ENCODE measurements around the gene AHI1. TPM values are rescaled to one million over a fixed set of nuclear protein-coding genes. Genes with fewer than 3 reads are reported as not detected.

Gene AHI1
- total RNA-seq, 1 experiment from 2014 or later: 11.3 TPM

- no peak for TF ChIP-seq CTCF (IDR thresholded peaks at IDR 0.05; ENCODE audit: insufficient read depth in 1 of 2, low read depth in 1 of 2, low read length in 1 of 2, severe bottlenecking in 1 of 2, unreplicated experiment in 1 of 2)
- H3K9me3 Mint-ChIP-seq (ENCODE audit: unreplicated experiment): peaks cover 30% of the 10 kb centered on the region
- Histone ChIP-seq H3K27me3 (replicated peaks; ENCODE audit: control insufficient read depth, insufficient read depth, low read length) (no peaks in the 10 kb centered on the region), H3K36me3 (ENCODE audit: control insufficient read depth, insufficient read depth, low read length) (no peaks in the 10 kb centered on the region), H3K4me1 (no peaks in the 10 kb centered on the region), H3K9me3 (peaks cover 9% of the 10 kb centered on the region; the same call in 1 of the 2 replicates), H3K4me3 (ENCODE audit: low read depth, low read length) (no peak overlapping the region)
- H3K4me3 Mint-ChIP-seq (ENCODE audit: unreplicated experiment): no peak overlapping the region
- no peak for DNase-seq
- no peaks in the 10 kb centered on the region for H3K4me1 Mint-ChIP-seq (ENCODE audit: low read depth, unreplicated experiment)
- BruUV-seq (replicated peaks): no TSS peak
- peaks cover 15% of the 10 kb centered on the region for H3K36me3 Mint-ChIP-seq (ENCODE audit: insufficient read depth, unreplicated experiment)
- no peaks in the 10 kb centered on the region for H3K27me3 Mint-ChIP-seq (ENCODE audit: insufficient read depth, unreplicated experiment)
- ChIA-PET POLR2A (no interaction called here), CTCF (interaction anchor here (0.9 kb wide), 1 partner anchor 434 kb away, joined by 3 read pairs; no protein-coding TSS in a partner anchor)
- intact Hi-C loops (cut with micrococcal nuclease; ENCODE audit: unreplicated experiment): no loop called here
- no peak overlapping the region for H3K27ac Mint-ChIP-seq (ENCODE audit: unreplicated experiment)
Observed at GRCh38 chr6:135475292-135475886, 22.2 kb downstream of the AHI1 start.

GRCh38 chr6:135474362-135474761 is 23.2 kb downstream of the AHI1 start:
- Histone ChIP-seq H3K27me3 (replicated peaks; ENCODE audit: control insufficient read depth, insufficient read depth, low read length) (no peaks in the 10 kb centered on the region), H3K4me3 (ENCODE audit: low read depth, low read length) (no peak overlapping the region), H3K36me3 (ENCODE audit: control insufficient read depth, insufficient read depth, low read length) (no peaks in the 10 kb centered on the region), H3K9me3 (0 out of 2 replicates have a peak, but pooled peaks cover 3% of the 10 kb centered on the region), H3K4me1 (no peaks in the 10 kb centered on the region)
- H3K4me1 Mint-ChIP-seq (ENCODE audit: low read depth, unreplicated experiment): no peaks in the 10 kb centered on the region
- BruUV-seq (replicated peaks): no TSS peak
- no peak for DNase-seq
- intact Hi-C loops (cut with micrococcal nuclease; ENCODE audit: unreplicated experiment): no loop called here
- H3K27me3 Mint-ChIP-seq (ENCODE audit: insufficient read depth, unreplicated experiment): no peaks in the 10 kb centered on the region
- POLR2A ChIA-PET: no interaction called here
- H3K9me3 Mint-ChIP-seq (ENCODE audit: unreplicated experiment): peaks cover 22% of the 10 kb centered on the region
- H3K4me3 Mint-ChIP-seq (ENCODE audit: unreplicated experiment): no peak overlapping the region
- H3K36me3 Mint-ChIP-seq (ENCODE audit: insufficient read depth, unreplicated experiment): peaks cover 11% of the 10 kb centered on the region
- H3K27ac Mint-ChIP-seq (ENCODE audit: unreplicated experiment): no peak overlapping the region
- CTCF ChIA-PET: no interaction called here
- no peak for TF ChIP-seq CTCF (IDR thresholded peaks at IDR 0.05; ENCODE audit: insufficient read depth in 1 of 2, low read depth in 1 of 2, low read length in 1 of 2, severe bottlenecking in 1 of 2, unreplicated experiment in 1 of 2)

- H3K36me3 ChIP-seq (ENCODE audit: control insufficient read depth, insufficient read depth, low read length): no peaks in the 10 kb centered on the region
- no peaks in the 10 kb centered on the region for H3K27me3 ChIP-seq (replicated peaks; ENCODE audit: control insufficient read depth, insufficient read depth, low read length)
- Mint-ChIP-seq H3K4me1 (ENCODE audit: low read depth, unreplicated experiment) (no peaks in the 10 kb centered on the region), H3K9me3 (ENCODE audit: unreplicated experiment) (no peaks in the 10 kb centered on the region), H3K36me3 (ENCODE audit: insufficient read depth, unreplicated experiment) (no peaks in the 10 kb centered on the region), H3K4me3 (ENCODE audit: unreplicated experiment) (no peak overlapping the region), H3K27ac (ENCODE audit: unreplicated experiment) (no peak overlapping the region), H3K27me3 (ENCODE audit: insufficient read depth, unreplicated experiment) (no peaks in the 10 kb centered on the region)
- POLR2A ChIA-PET: no interaction called here
- BruUV-seq (replicated peaks): no TSS peak
- no peaks in the 10 kb centered on the region for H3K9me3 ChIP-seq
- intact Hi-C loops (cut with micrococcal nuclease; ENCODE audit: unreplicated experiment): no loop called here
- no peak overlapping the region for H3K4me3 ChIP-seq (ENCODE audit: low read depth, low read length)
- no peak for DNase-seq
- TF ChIP-seq CTCF (IDR thresholded peaks at IDR 0.05; ENCODE audit: insufficient read depth in 1 of 2, low read depth in 1 of 2, low read length in 1 of 2, severe bottlenecking in 1 of 2, unreplicated experiment in 1 of 2): no peak
- CTCF ChIA-PET: no interaction called here
- H3K4me1 ChIP-seq: no peaks in the 10 kb centered on the region
Observed at GRCh38 chr6:135465903-135466302, 31.6 kb downstream of the AHI1 start.

All from Caco-2 (cell line).